ENCODE data around the gene POLR2E. TPM values are rescaled to one million over a fixed set of nuclear protein-coding genes. Genes with fewer than 3 reads are reported as not detected.

The POLR2E gene
- total and polyA plus RNA-seq, 2 of the 13 experiments (the other 11 are each of a cell fraction or from before 2014, with no cell fraction given) = 140 to 272 TPM

- TF ChIP-seq ZNF354B (CRISPR knock-in tag; IDR thresholded peaks at IDR 0.05) (no peak), TP53 (CRISPR knock-in tag; conservative IDR thresholded peaks at IDR 0.05) (no peak), ZNF564 (CRISPR knock-in tag; IDR thresholded peaks at IDR 0.05) (peak; percentile 91), SPEN (CRISPR knock-in tag; IDR thresholded peaks at IDR 0.05; ENCODE audit: low read depth) (peak; percentile 54), YEATS2 (CRISPR knock-in tag; IDR thresholded peaks at IDR 0.05; ENCODE audit: borderline replicate concordance) (no peak; the same call in 1 of the 2 replicates), ZNF18 (CRISPR knock-in tag; IDR thresholded peaks at IDR 0.05; ENCODE audit: insufficient replicate concordance) (no peak), TAF15 (IDR thresholded peaks at IDR 0.05; ENCODE audit: low read depth, low read length, poor library complexity, severe bottlenecking) (no peak), ZNF207 (IDR thresholded peaks at IDR 0.05; ENCODE audit: borderline replicate concordance) (no peak), NFE2L1 (CRISPR knock-in tag; IDR thresholded peaks at IDR 0.05; ENCODE audit: borderline replicate concordance) (no peak), TOE1 (CRISPR knock-in tag; IDR thresholded peaks at IDR 0.05) (no peak), ZNF674 (CRISPR knock-in tag; IDR thresholded peaks at IDR 0.05; ENCODE audit: low read depth) (0 out of 2 replicates have a peak, but pooled peaks have one; percentile 62), HES4 (CRISPR knock-in tag; IDR thresholded peaks at IDR 0.05; ENCODE audit: borderline replicate concordance) (peak; percentile 51; the same call in 1 of the 2 replicates), CEBPG (CRISPR knock-in tag; IDR thresholded peaks at IDR 0.05) (no peak), TRAFD1 (CRISPR knock-in tag; IDR thresholded peaks at IDR 0.05; ENCODE audit: borderline replicate concordance) (no peak), SKI (IDR thresholded peaks at IDR 0.05; ENCODE audit: partially characterized antibody) (no peak), ZKSCAN8 (CRISPR knock-in tag; IDR thresholded peaks at IDR 0.05; ENCODE audit: borderline replicate concordance) (0 out of 2 replicates have a peak, but pooled peaks have one; percentile 41), MXD1 (CRISPR knock-in tag; IDR thresholded peaks at IDR 0.05) (peak; percentile 61), ERF (CRISPR knock-in tag; IDR thresholded peaks at IDR 0.05) (peak; percentile 33; the same call in 1 of the 2 replicates), LCORL (IDR thresholded peaks at IDR 0.05) (no peak), LCORL (CRISPR knock-in tag; IDR thresholded peaks at IDR 0.05) (no peak), TEAD3 (CRISPR knock-in tag; optimal IDR thresholded peaks at IDR 0.05; ENCODE audit: borderline replicate concordance) (peak; percentile 44), ZNF24 (IDR thresholded peaks at IDR 0.05) (no peak), HMGXB4 (CRISPR knock-in tag; IDR thresholded peaks at IDR 0.05; ENCODE audit: borderline replicate concordance in 1 of 2, low read depth in 1 of 2) (peak; percentile 61 to 84; a peak in 3 of 4 replicates), SMAD9 (CRISPR knock-in tag; IDR thresholded peaks at IDR 0.05) (no peak)
These were observed 30.2 kb downstream of the POLR2E start (continued) for GRCh38 chr19:1064661-1065605.
